Caco-2 (cell line): ENCODE measurements around the gene SPATA2L. TPM values are rescaled to one million over a fixed set of nuclear protein-coding genes. Genes with fewer than 3 reads are reported as not detected.

ENCODE experiments used
- BruUV-seq: library from RNA; stranded (reverse); fragments of 400-500 nt; replicated peaks from 2 replicates; lab custom pipeline; 2021; lab: Mats Ljungman, UMichigan
- CTCF ChIA-PET: fragments of 300-600 bp; sonication (Branson Sonifier 250); formaldehyde crosslinking; loops from one replicate; lab custom pipeline; 2022; ENCODE audit warnings: antibody characterized with exemption; lab: Charles Lee
- POLR2A ChIA-PET: fragments of 300-600 bp; sonication (Branson Sonifier 250); formaldehyde crosslinking; loops from one replicate; lab custom pipeline; 2022; ENCODE audit warnings: antibody characterized with exemption; lab: Charles Lee
- DNase-seq, 2 experiments: peaks; one replicate each; pipeline versions ENCODE4 v3.0.0 to v3.0.0-alpha.2; 2020 to 2022
- H3K27me3 ChIP-seq: replicated peaks from 2 replicates; pipeline ENCODE4 v1.6.0; 2011; ENCODE audit warnings: low read length; ENCODE audit not compliant: control insufficient read depth, insufficient read depth
- H3K36me3 ChIP-seq: 2 replicates; pipeline ENCODE4 v1.5.1; 2011; ENCODE audit warnings: low read length; ENCODE audit not compliant: control insufficient read depth, insufficient read depth
- H3K4me1 ChIP-seq: fragments of 250-450 bp; sonication (Bioruptor Pico); 2 replicates; pipeline ENCODE4 v1.5.1; 2020; ENCODE audit warnings: mild to moderate bottlenecking
- H3K4me3 ChIP-seq: 2 replicates; pipeline ENCODE4 v1.5.1; 2011; ENCODE audit warnings: low read depth, mild to moderate bottlenecking, control low read depth, low read length
- H3K9me3 ChIP-seq: fragments of 250-450 bp; sonication (Bioruptor Pico); 2 replicates; pipeline ENCODE4 v1.5.1; 2020; ENCODE audit warnings: mild to moderate bottlenecking, moderate library complexity
- H3K27ac Mint-ChIP-seq: one replicate; pipeline ENCODE4 v1.8.0; 2022; ENCODE audit warnings: mixed read lengths; ENCODE audit not compliant: unreplicated experiment
- H3K27me3 Mint-ChIP-seq: one replicate; pipeline ENCODE4 v1.8.0; 2022; ENCODE audit warnings: mixed read lengths; ENCODE audit not compliant: insufficient read depth, unreplicated experiment
- H3K36me3 Mint-ChIP-seq: one replicate; pipeline ENCODE4 v1.8.0; 2022; ENCODE audit warnings: mild to moderate bottlenecking, mixed read lengths; ENCODE audit not compliant: insufficient read depth, unreplicated experiment
- H3K4me1 Mint-ChIP-seq: one replicate; pipeline ENCODE4 v1.8.0; 2022; ENCODE audit warnings: low read depth, mixed read lengths; ENCODE audit not compliant: unreplicated experiment
- H3K4me3 Mint-ChIP-seq: one replicate; pipeline ENCODE4 v1.8.0; 2022; ENCODE audit warnings: mild to moderate bottlenecking, moderate library complexity, mixed read lengths; ENCODE audit not compliant: unreplicated experiment
- H3K9me3 Mint-ChIP-seq: one replicate; pipeline ENCODE4 v1.8.0; 2022; ENCODE audit warnings: mixed read lengths; ENCODE audit not compliant: unreplicated experiment
- intact Hi-C: fragments of 100-400 bp; cut with micrococcal nuclease; formaldehyde crosslinking; loops from one replicate; pipeline ENCODE4 v1.10.0; 2022; ENCODE audit not compliant: unreplicated experiment
- total RNA-seq: library from RNA; stranded (reverse); gene quantifications from 2 replicates; pipeline ENCODE4 v1.2.3, GENCODE V29; 2022
- TF ChIP-seq, protein P1 (sequence below), 2 experiments: fragments of 200-600 bp in 1 of 2; IDR thresholded peaks; 1 replicate in 1 of 2; 2 replicates in 1 of 2; pipeline versions ENCODE4 v1.5.1 to v1.8.0; 2011 to 2022; ENCODE audit warnings: antibody characterized with exemption in 1 of 2, control low read depth in 1 of 2, inconsistent platforms in 1 of 2, low read depth in 1 of 2, low read length in 1 of 2, mild to moderate bottlenecking in 1 of 2, moderate library complexity in 1 of 2; ENCODE audit not compliant: insufficient read depth in 1 of 2, severe bottlenecking in 1 of 2, unreplicated experiment in 1 of 2

SPATA2L gene
- total RNA-seq, 1 experiment from 2014 or later, result 16.4 TPM

- CTCF ChIA-PET, result no interaction called here
- no TSS peak for BruUV-seq
- Mint-ChIP-seq H3K36me3 (peaks cover 55% of the 10 kb centered on the region), H3K27ac (no peak overlapping the region), H3K4me3 (no peak overlapping the region), H3K27me3 (no peaks in the 10 kb centered on the region), H3K9me3 (no peaks in the 10 kb centered on the region), H3K4me1 (no peaks in the 10 kb centered on the region)
- POLR2A ChIA-PET, result no interaction called here
- no peaks in the 10 kb centered on the region for H3K27me3 ChIP-seq
- TF ChIP-seq, protein P1, sequence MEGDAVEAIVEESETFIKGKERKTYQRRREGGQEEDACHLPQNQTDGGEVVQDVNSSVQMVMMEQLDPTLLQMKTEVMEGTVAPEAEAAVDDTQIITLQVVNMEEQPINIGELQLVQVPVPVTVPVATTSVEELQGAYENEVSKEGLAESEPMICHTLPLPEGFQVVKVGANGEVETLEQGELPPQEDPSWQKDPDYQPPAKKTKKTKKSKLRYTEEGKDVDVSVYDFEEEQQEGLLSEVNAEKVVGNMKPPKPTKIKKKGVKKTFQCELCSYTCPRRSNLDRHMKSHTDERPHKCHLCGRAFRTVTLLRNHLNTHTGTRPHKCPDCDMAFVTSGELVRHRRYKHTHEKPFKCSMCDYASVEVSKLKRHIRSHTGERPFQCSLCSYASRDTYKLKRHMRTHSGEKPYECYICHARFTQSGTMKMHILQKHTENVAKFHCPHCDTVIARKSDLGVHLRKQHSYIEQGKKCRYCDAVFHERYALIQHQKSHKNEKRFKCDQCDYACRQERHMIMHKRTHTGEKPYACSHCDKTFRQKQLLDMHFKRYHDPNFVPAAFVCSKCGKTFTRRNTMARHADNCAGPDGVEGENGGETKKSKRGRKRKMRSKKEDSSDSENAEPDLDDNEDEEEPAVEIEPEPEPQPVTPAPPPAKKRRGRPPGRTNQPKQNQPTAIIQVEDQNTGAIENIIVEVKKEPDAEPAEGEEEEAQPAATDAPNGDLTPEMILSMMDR (IDR thresholded peaks at IDR 0.05; ENCODE audit: insufficient read depth in 1 of 2, low read depth in 1 of 2, low read length in 1 of 2, severe bottlenecking in 1 of 2, unreplicated experiment in 1 of 2), result no peak
- no peaks in the 10 kb centered on the region for H3K9me3 ChIP-seq
- intact Hi-C loops, result no loop called here
- no peak overlapping the region for H3K4me3 ChIP-seq
- H3K4me1 ChIP-seq, result no peaks in the 10 kb centered on the region
- no peak for DNase-seq
- H3K36me3 ChIP-seq, result peaks cover 8% of the 10 kb centered on the region
These were observed 49.9 kb downstream of the SPATA2L start for GRCh38 chr16:89651584-89651983.

DNA sequence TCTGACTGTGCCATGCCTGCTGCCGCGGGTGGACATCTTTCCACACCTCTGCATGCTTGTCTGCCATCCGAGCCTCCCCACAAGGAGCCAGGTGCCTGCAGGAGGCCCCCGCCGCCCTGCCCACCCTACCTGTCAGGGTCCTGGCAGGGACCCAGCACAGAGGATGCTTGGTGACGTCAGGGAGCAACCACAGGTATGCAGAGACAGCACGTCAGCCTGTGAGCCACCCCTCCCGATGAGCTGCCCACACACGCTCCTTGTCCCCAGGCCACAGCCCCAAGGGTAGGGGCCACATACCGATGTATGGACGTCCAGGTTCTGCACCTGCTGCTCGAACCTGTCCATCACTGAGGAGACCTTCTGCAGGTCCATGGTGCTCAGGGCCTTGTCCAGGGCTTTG, 54.6 kb downstream of the SPATA2L start:
- H3K27ac Mint-ChIP-seq, result no peak overlapping the region
- Histone ChIP-seq H3K4me3 (no peak overlapping the region), H3K27me3 (no peaks in the 10 kb centered on the region), H3K36me3 (peaks cover 16% of the 10 kb centered on the region), H3K4me1 (no peaks in the 10 kb centered on the region), H3K9me3 (no peaks in the 10 kb centered on the region)
- TF ChIP-seq, protein P1 (IDR thresholded peaks at IDR 0.05; ENCODE audit: insufficient read depth in 1 of 2, low read depth in 1 of 2, low read length in 1 of 2, severe bottlenecking in 1 of 2, unreplicated experiment in 1 of 2), result no peak
- no peaks in the 10 kb centered on the region for H3K4me1 Mint-ChIP-seq
- no peak overlapping the region for H3K4me3 Mint-ChIP-seq
- no TSS peak for BruUV-seq
- ChIA-PET CTCF (no interaction called here), POLR2A (no interaction called here)
- no peak for DNase-seq
- intact Hi-C loops, result no loop called here
- H3K36me3 Mint-ChIP-seq, result peaks cover 85% of the 10 kb centered on the region
- no peaks in the 10 kb centered on the region for H3K27me3 Mint-ChIP-seq
- H3K9me3 Mint-ChIP-seq, result no peaks in the 10 kb centered on the region

Other genes starting within 250 kb of the SPATA2L start
- 297 TPM in 2 replicates for gene ANKRD11, start 211.1 kb downstream of the SPATA2L start, total RNA-seq
- 159 and 178 TPM in 2 replicates for gene SPG7, start 193.3 kb downstream of the SPATA2L start, total RNA-seq
- 2,846 and 2,897 TPM in 2 replicates for gene RPL13, start 141.0 kb downstream of the SPATA2L start, total RNA-seq
- 40.4 and 50.0 TPM in 2 replicates for gene CPNE7, start 125.9 kb downstream of the SPATA2L start, total RNA-seq
- 7.8 and 8.1 TPM in 2 replicates for gene DPEP1, start 88.1 kb downstream of the SPATA2L start, total RNA-seq
- gene CHMP1A, start 44.0 kb downstream of the SPATA2L start, total RNA-seq, result 150 and 159 TPM in 2 replicates
- gene SPATA33, start 43.9 kb downstream of the SPATA2L start, total RNA-seq, result 19.7 and 29.1 TPM in 2 replicates
- gene CDK10, start 15.0 kb downstream of the SPATA2L start, total RNA-seq, result 135 and 140 TPM in 2 replicates
- gene VPS9D1, start 19.2 kb upstream of the SPATA2L start, total RNA-seq, result 6.1 and 6.3 TPM in 2 replicates
- gene ZNF276, start 19.8 kb upstream of the SPATA2L start, total RNA-seq, result 28.1 and 35.4 TPM in 2 replicates
- gene FANCA, start 114.9 kb upstream of the SPATA2L start, total RNA-seq, result 173 and 185 TPM in 2 replicates
- 29.6 and 31.3 TPM in 2 replicates for gene SPIRE2, start 126.8 kb upstream of the SPATA2L start, total RNA-seq
- gene TCF25, start 171.9 kb upstream of the SPATA2L start, total RNA-seq, result 196 and 244 TPM in 2 replicates
- gene MC1R, start 217.2 kb upstream of the SPATA2L start, total RNA-seq, result 5.6 and 6.5 TPM in 2 replicates
- gene TUBB3, start 221.6 kb upstream of the SPATA2L start, total RNA-seq, result 31.3 and 37.5 TPM in 2 replicates
- gene DEF8, start 247.1 kb upstream of the SPATA2L start, total RNA-seq, result 132 and 145 TPM in 2 replicates